H7 (cell line): ENCODE measurements around the gene POLD3. TPM values are rescaled to one million over a fixed set of nuclear protein-coding genes. Genes with fewer than 3 reads are reported as not detected.
"Not testable (repeated sequence)": the region's sequence is repeated elsewhere in the genome, so short reads cannot be mapped to it uniquely, and the experiment has no call there.

Source experiments
- DNase-seq: peaks from one replicate; pipeline ENCODE4 v3.0.0; 2012
- H3K27me3 ChIP-seq: 2 replicates; pipeline ENCODE4 v1.6.0; 2011; ENCODE audit warnings: mild to moderate bottlenecking, low read length; ENCODE audit not compliant: control insufficient read depth, insufficient read depth
- H3K36me3 ChIP-seq: replicated peaks from 2 replicates; pipeline ENCODE4 v1.5.1; 2011; ENCODE audit warnings: low read length; ENCODE audit not compliant: control insufficient read depth, insufficient read depth
- H3K4me3 ChIP-seq: 2 replicates; pipeline ENCODE4 v1.5.1; 2011; ENCODE audit warnings: low read depth, mild to moderate bottlenecking, control low read depth, low read length, moderate library complexity; ENCODE audit not compliant: insufficient read depth
- total RNA-seq: library from RNA; depleted of rRNA; stranded (reverse); fragments of >200 nt; shearing (Covaris generic); gene quantifications from 2 replicates; pipeline ENCODE4 v1.2.3, GENCODE V29; 2014

The POLD3 gene
- total RNA-seq, 1 experiment from 2014 or later: 31.8 TPM

- Histone ChIP-seq H3K27me3 (no peaks in the 10 kb centered on the region), H3K36me3 (peaks cover 6% of the 10 kb centered on the region), H3K4me3 (no peak overlapping the region)
- DNase-seq: no peak
These were observed 47.2 kb downstream of the POLD3 start for GRCh38 chr11:74639533-74639932.

- DNase-seq: no peak
- Histone ChIP-seq H3K36me3 (peaks cover 4% of the 10 kb centered on the region), H3K4me3 (no peak overlapping the region), H3K27me3 (no peaks in the 10 kb centered on the region)
These were observed 48.9 kb downstream of the POLD3 start for GRCh38 chr11:74641289-74641688.

- no peak for DNase-seq
- no peaks in the 10 kb centered on the region for H3K27me3 ChIP-seq
- peaks cover 4% of the 10 kb centered on the region for H3K36me3 ChIP-seq
- no peak overlapping the region for H3K4me3 ChIP-seq
These were observed 49.5 kb downstream of the POLD3 start for GRCh38 chr11:74641905-74642304.

GRCh38 chr11:74642912-74643311, 50.5 kb downstream of the POLD3 start:
- H3K36me3 ChIP-seq: peaks cover 4% of the 10 kb centered on the region
- no peak for DNase-seq
- no peaks in the 10 kb centered on the region for H3K27me3 ChIP-seq

GRCh38 chr11:74644081-74644480, 51.7 kb downstream of the POLD3 start:
- H3K36me3 ChIP-seq: peaks cover 4% of the 10 kb centered on the region
- DNase-seq: no peak
- H3K4me3 ChIP-seq: no peak overlapping the region
- H3K27me3 ChIP-seq: no peaks in the 10 kb centered on the region

More at GRCh38 chr11:74642912-74643311, 50.5 kb downstream of the POLD3 start:
- no peak overlapping the region for H3K4me3 ChIP-seq

- H3K36me3 ChIP-seq: no peaks in the 10 kb centered on the region; the same call in 1 of the 2 replicates
- no peak overlapping the region for H3K4me3 ChIP-seq
- DNase-seq: no peak
- no peaks in the 10 kb centered on the region for H3K27me3 ChIP-seq
These were observed 53.8 kb downstream of the POLD3 start for GRCh38 chr11:74646215-74646614.

- Histone ChIP-seq H3K27me3 (no peaks in the 10 kb centered on the region), H3K4me3 (no peak overlapping the region), H3K36me3 (no peaks in the 10 kb centered on the region; the same call in 1 of the 2 replicates)
- no peak for DNase-seq
These were observed 54.6 kb downstream of the POLD3 start for GRCh38 chr11:74646954-74647353.

- Histone ChIP-seq H3K36me3 (no peaks in the 10 kb centered on the region; the same call in 1 of the 2 replicates), H3K27me3 (no peaks in the 10 kb centered on the region), H3K4me3 (no peak overlapping the region)
- DNase-seq: no peak
These were observed 55.0 kb downstream of the POLD3 start for GRCh38 chr11:74647404-74647803.

- H3K4me3 ChIP-seq: no peak overlapping the region
- no peaks in the 10 kb centered on the region; the same call in 1 of the 2 replicates for H3K36me3 ChIP-seq
- no peaks in the 10 kb centered on the region for H3K27me3 ChIP-seq
- no peak for DNase-seq
These were observed 55.4 kb downstream of the POLD3 start for GRCh38 chr11:74647831-74648230.

- no peaks in the 10 kb centered on the region; the same call in 1 of the 2 replicates for H3K36me3 ChIP-seq
- H3K27me3 ChIP-seq: no peaks in the 10 kb centered on the region
- DNase-seq: no peak
These were observed 56.5 kb downstream of the POLD3 start for GRCh38 chr11:74648894-74649293.

GRCh38 chr11:74650498-74650897, 58.1 kb downstream of the POLD3 start:
- no peak for DNase-seq
- H3K27me3 ChIP-seq: no peaks in the 10 kb centered on the region
- no peaks in the 10 kb centered on the region for H3K36me3 ChIP-seq
- no peak overlapping the region for H3K4me3 ChIP-seq

More at GRCh38 chr11:74648894-74649293, 56.5 kb downstream of the POLD3 start:
- no peak overlapping the region for H3K4me3 ChIP-seq

- Histone ChIP-seq H3K36me3 (no peaks in the 10 kb centered on the region), H3K4me3 (no peak overlapping the region), H3K27me3 (no peaks in the 10 kb centered on the region)
- no peak for DNase-seq
These were observed 62.6 kb downstream of the POLD3 start for GRCh38 chr11:74654976-74655375.

GRCh38 chr11:74659124-74659523, 66.7 kb downstream of the POLD3 start:
- H3K4me3 ChIP-seq, DNase-seq, H3K36me3 ChIP-seq, H3K27me3 ChIP-seq: not testable (repeated sequence)

GRCh38 chr11:74662487-74663103, 70.2 kb downstream of the POLD3 start:
- Histone ChIP-seq H3K27me3 (no peaks in the 10 kb centered on the region), H3K4me3 (no peak overlapping the region), H3K36me3 (no peaks in the 10 kb centered on the region; the same call in 1 of the 2 replicates)
- DNase-seq: no peak

GRCh38 chr11:74663315-74663714, 70.9 kb downstream of the POLD3 start:
- Histone ChIP-seq H3K4me3 (no peak overlapping the region), H3K27me3 (no peaks in the 10 kb centered on the region), H3K36me3 (no peaks in the 10 kb centered on the region; the same call in 1 of the 2 replicates)
- no peak for DNase-seq
